ENCODE measurements around the gene ZP1. TPM values are rescaled to one million over a fixed set of nuclear protein-coding genes. Genes with fewer than 3 reads are reported as not detected.

ZP1 gene
- total and polyA plus RNA-seq, 2 of the 8 experiments (the other 6 are each of a cell fraction or from before 2014, with no cell fraction given): not detected

DNA sequence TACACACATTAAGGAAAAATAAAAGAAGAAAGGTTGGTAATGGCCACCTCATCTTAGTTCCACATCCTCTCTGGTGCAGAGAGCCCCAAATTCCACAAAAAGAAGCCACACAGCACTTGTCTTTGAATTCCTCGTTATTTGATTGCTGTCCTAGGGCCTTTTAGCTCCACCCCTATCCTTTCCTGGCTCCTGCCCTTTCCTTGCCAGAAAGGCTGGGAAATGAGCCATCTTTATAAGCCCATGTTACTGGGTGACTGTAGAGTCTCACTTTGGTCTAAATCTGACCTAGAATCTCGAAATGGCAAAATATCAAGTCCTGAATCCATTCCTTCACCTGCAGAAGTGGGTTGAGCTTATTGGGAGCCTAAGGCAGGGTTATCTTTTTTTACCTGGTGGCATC lies 52.6 kb downstream of the ZP1 start (continued):
- no peak for TF ChIP-seq CHD7 (IDR thresholded peaks at IDR 0.05; ENCODE audit: insufficient replicate concordance, low read length)
- TF ChIP-seq RBBP5 (IDR thresholded peaks at IDR 0.05; ENCODE audit: borderline replicate concordance, low read depth, low read length): no peak
- TF ChIP-seq, protein P1, sequence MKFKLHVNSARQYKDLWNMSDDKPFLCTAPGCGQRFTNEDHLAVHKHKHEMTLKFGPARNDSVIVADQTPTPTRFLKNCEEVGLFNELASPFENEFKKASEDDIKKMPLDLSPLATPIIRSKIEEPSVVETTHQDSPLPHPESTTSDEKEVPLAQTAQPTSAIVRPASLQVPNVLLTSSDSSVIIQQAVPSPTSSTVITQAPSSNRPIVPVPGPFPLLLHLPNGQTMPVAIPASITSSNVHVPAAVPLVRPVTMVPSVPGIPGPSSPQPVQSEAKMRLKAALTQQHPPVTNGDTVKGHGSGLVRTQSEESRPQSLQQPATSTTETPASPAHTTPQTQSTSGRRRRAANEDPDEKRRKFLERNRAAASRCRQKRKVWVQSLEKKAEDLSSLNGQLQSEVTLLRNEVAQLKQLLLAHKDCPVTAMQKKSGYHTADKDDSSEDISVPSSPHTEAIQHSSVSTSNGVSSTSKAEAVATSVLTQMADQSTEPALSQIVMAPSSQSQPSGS (IDR thresholded peaks at IDR 0.05; ENCODE audit: low read length): no peak
- no peak for TF ChIP-seq RAD21 (IDR thresholded peaks at IDR 0.05 in 1 of 2, conservative IDR thresholded peaks at IDR 0.05 in 1 of 2; ENCODE audit: low read depth in 2 of 2, low read length in 2 of 2)
- TF ChIP-seq EZH2 (IDR thresholded peaks at IDR 0.05; ENCODE audit: low read depth, low read length, severe bottlenecking): no peak
- TF ChIP-seq JUND (IDR thresholded peaks at IDR 0.05; ENCODE audit: low read length): no peak
- TF ChIP-seq ASH2L (IDR thresholded peaks at IDR 0.05; ENCODE audit: low read length): no peak
- no peak for TF ChIP-seq SUZ12 (IDR thresholded peaks at IDR 0.05; ENCODE audit: low read length)
- TF ChIP-seq TAF1 (IDR thresholded peaks at IDR 0.05; ENCODE audit: low read depth, low read length): no peak
